Measurements from ENCODE around the gene MYO5B. TPM values are rescaled to one million over a fixed set of nuclear protein-coding genes. Genes with fewer than 3 reads are reported as not detected.

The MYO5B gene
- total and polyA plus RNA-seq, 9 of the 15 experiments (the other 6 are each of a cell fraction or from before 2014, with no cell fraction given) = 0.07 to 0.42 (median 0.28) TPM

- no peak for TF ChIP-seq PCBP2 (IDR thresholded peaks at IDR 0.05; ENCODE audit: low read depth, low read length, poor library complexity, severe bottlenecking)
- TF ChIP-seq TAF15 (IDR thresholded peaks at IDR 0.05; ENCODE audit: low read depth, low read length) = no peak
- TF ChIP-seq SPI1 (IDR thresholded peaks at IDR 0.05; ENCODE audit: borderline replicate concordance, low read depth, low read length) = no peak
Measured at GRCh38 chr18:50080932-50081560, 113.9 kb downstream of the MYO5B start (continued).

DNA sequence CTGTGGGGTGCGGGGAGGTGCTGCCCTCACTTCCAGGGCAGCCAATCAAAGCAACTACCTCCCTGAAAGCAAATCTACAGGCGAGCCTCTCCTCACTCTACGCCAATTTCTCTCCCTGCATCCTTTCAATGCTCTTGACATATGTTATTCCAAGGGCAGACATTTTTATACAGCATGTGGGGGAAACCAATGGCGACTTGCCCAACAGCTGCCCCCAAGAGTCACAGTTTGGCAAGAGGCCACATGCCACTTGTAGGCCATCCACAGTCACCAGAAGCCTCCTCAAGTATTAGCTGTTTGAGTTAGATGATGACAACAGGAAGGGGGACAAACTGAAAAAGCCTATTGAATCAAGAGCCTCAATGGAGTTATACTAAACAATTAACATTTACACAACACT is 114.6 kb downstream of the MYO5B start:
- Histone ChIP-seq H3K27ac (ENCODE audit: extremely low read depth, low read depth, low read length) (no peak overlapping the region), H3K9me3 (replicated peaks; ENCODE audit: control insufficient read depth, insufficient read depth, low read depth, low read length) (no peaks in the 10 kb centered on the region), H3K9me1 (ENCODE audit: control insufficient read depth, insufficient read depth, low read length) (no peaks in the 10 kb centered on the region), H3K27me3 (ENCODE audit: control insufficient read depth in 2 of 2, insufficient read depth in 2 of 2, low read length in 2 of 2) (peaks cover 0 to 13% of the 10 kb centered on the region in 2 experiments; a peak in 3 of 5 replicates), H3K36me3 (ENCODE audit: control insufficient read depth, insufficient read depth, low read length) (no peaks in the 10 kb centered on the region), H3K4me1 (replicated peaks in 1 of 2; ENCODE audit: control insufficient read depth in 2 of 2, insufficient read depth in 2 of 2, low read length in 2 of 2) (no peaks in the 10 kb centered on the region), H2AFZ (ENCODE audit: low read depth, low read length) (no peak overlapping the region), H3K4me3 (no peak overlapping the region), H4K20me1 (replicated peaks; ENCODE audit: control insufficient read depth, insufficient read depth, low read length) (no peaks in the 10 kb centered on the region), H3K79me2 (ENCODE audit: control insufficient read depth, insufficient read depth, low read length) (no peaks in the 10 kb centered on the region), H3K4me2 (ENCODE audit: insufficient read depth, low read length) (no peak overlapping the region), H3K9ac (ENCODE audit: insufficient read depth in 1 of 2, low read depth in 2 of 2, low read length in 2 of 2) (no peak overlapping the region)
- FAIRE-seq = no peak
- in situ Hi-C loops (cut with MboI) = no loop called here
- no peak for ATAC-seq
- CTCF ChIA-PET (ENCODE audit: low intra/inter-chr PET ratio) = no interaction called here
- 2% methylated on average over 4 of the region's 4 CpGs for WGBS (ENCODE audit: insufficient coverage, low coverage, missing lambda C conversion rate)
- TF ChIP-seq ZNF699 (CRISPR knock-in tag; IDR thresholded peaks at IDR 0.05; ENCODE audit: insufficient replicate concordance) (no peak), ATF1 (CRISPR knock-in tag; IDR thresholded peaks at IDR 0.05) (no peak), ATF1 (tag; IDR thresholded peaks at IDR 0.05) (no peak), ARID2 (IDR thresholded peaks at IDR 0.05) (no peak), KAT7 (CRISPR knock-in tag; IDR thresholded peaks at IDR 0.05; ENCODE audit: borderline replicate concordance) (no peak), TRIM24 (IDR thresholded peaks at IDR 0.05) (no peak), ESRRB (CRISPR knock-in tag; IDR thresholded peaks at IDR 0.05; ENCODE audit: borderline replicate concordance) (no peak), ZNF175 (CRISPR knock-in tag; IDR thresholded peaks at IDR 0.05; ENCODE audit: low read depth) (no peak), NFIX (CRISPR knock-in tag; IDR thresholded peaks at IDR 0.05; ENCODE audit: low read depth) (no peak), ZBTB7A (IDR thresholded peaks at IDR 0.05; ENCODE audit: borderline replicate concordance, control insufficient read depth, low read depth, low read length) (no peak), TCFL5 (CRISPR knock-in tag; conservative IDR thresholded peaks at IDR 0.05) (no peak)
- TF ChIP-seq, protein P1, sequence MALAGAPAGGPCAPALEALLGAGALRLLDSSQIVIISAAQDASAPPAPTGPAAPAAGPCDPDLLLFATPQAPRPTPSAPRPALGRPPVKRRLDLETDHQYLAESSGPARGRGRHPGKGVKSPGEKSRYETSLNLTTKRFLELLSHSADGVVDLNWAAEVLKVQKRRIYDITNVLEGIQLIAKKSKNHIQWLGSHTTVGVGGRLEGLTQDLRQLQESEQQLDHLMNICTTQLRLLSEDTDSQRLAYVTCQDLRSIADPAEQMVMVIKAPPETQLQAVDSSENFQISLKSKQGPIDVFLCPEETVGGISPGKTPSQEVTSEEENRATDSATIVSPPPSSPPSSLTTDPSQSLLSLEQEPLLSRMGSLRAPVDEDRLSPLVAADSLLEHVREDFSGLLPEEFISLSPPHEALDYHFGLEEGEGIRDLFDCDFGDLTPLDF (CRISPR knock-in tag; IDR thresholded peaks at IDR 0.05) = no peak
- TF ChIP-seq, protein P2, sequence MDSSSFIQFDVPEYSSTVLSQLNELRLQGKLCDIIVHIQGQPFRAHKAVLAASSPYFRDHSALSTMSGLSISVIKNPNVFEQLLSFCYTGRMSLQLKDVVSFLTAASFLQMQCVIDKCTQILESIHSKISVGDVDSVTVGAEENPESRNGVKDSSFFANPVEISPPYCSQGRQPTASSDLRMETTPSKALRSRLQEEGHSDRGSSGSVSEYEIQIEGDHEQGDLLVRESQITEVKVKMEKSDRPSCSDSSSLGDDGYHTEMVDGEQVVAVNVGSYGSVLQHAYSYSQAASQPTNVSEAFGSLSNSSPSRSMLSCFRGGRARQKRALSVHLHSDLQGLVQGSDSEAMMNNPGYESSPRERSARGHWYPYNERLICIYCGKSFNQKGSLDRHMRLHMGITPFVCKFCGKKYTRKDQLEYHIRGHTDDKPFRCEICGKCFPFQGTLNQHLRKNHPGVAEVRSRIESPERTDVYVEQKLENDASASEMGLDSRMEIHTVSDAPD (CRISPR knock-in tag; IDR thresholded peaks at IDR 0.05) = no peak
- POLR2A ChIA-PET = no interaction called here
- intact Hi-C loops (cut with micrococcal nuclease) = no loop called here
- DNase-seq (ENCODE audit: extremely low read depth in 1 of 4, low spot score in 3 of 4) = no peak
- BruUV-seq (replicated peaks) = no TSS peak
